Measurements from ENCODE around the gene SLC35F3. TPM values are rescaled to one million over a fixed set of nuclear protein-coding genes. Genes with fewer than 3 reads are reported as not detected.
"Not testable (repeated sequence)": the region's sequence is repeated elsewhere in the genome, so short reads cannot be mapped to it uniquely, and the experiment has no call there.

Gene SLC35F3
- total RNA-seq, 2 donors from 2014 or later = 0.12 to 0.14 TPM

- DNase-seq (no peak), ATAC-seq (no peak)
- intact Hi-C loops (cut with DNase I, micrococcal nuclease) = no loop called here
Measured at GRCh38 chr1:234226113-234226818, 321.8 kb downstream of the SLC35F3 start.

GRCh38 chr1:234226819-234227165 lies 322.3 kb downstream of the SLC35F3 start:
- intact Hi-C loops (cut with DNase I, micrococcal nuclease) = no loop called here
- ATAC-seq (no peak), DNase-seq (no peak)

- DNase-seq (no peak), ATAC-seq (no peak)
- intact Hi-C loops (cut with DNase I, micrococcal nuclease) = no loop called here
Measured at GRCh38 chr1:234229581-234230387, 325.3 kb downstream of the SLC35F3 start.

GRCh38 chr1:234230414-234230862 lies 326.0 kb downstream of the SLC35F3 start:
- DNase-seq (no peak), ATAC-seq (no peak)
- intact Hi-C loops (cut with DNase I, micrococcal nuclease) = no loop called here

- DNase-seq (no peak), ATAC-seq (peak; percentile 45)
- intact Hi-C loops (cut with DNase I, micrococcal nuclease) = no loop called here
Measured at GRCh38 chr1:234231061-234231892, 326.8 kb downstream of the SLC35F3 start.

- intact Hi-C loops (cut with DNase I, micrococcal nuclease) = no loop called here
- DNase-seq = no peak
- ATAC-seq = no peak
Measured at GRCh38 chr1:234231893-234232276, 327.4 kb downstream of the SLC35F3 start.

GRCh38 chr1:234234199-234234598 lies 329.7 kb downstream of the SLC35F3 start:
- ATAC-seq (no peak), DNase-seq (no peak)
- intact Hi-C loops (cut with DNase I, micrococcal nuclease) = no loop called here

- ATAC-seq (no peak), DNase-seq (no peak)
- intact Hi-C loops (cut with DNase I, micrococcal nuclease) = no loop called here
Measured at GRCh38 chr1:234235434-234235881, 331.0 kb downstream of the SLC35F3 start.

- DNase-seq (no peak), ATAC-seq (no peak)
- intact Hi-C loops (cut with DNase I, micrococcal nuclease) = no loop called here
Measured at GRCh38 chr1:234237393-234237792, 332.9 kb downstream of the SLC35F3 start.

- no peak for DNase-seq
- intact Hi-C loops (cut with DNase I, micrococcal nuclease) = no loop called here
Measured at GRCh38 chr1:234238060-234238459, 333.6 kb downstream of the SLC35F3 start.

GRCh38 chr1:234239515-234239914 lies 335.0 kb downstream of the SLC35F3 start:
- DNase-seq (no peak), ATAC-seq (no peak)
- intact Hi-C loops (cut with DNase I, micrococcal nuclease) = no loop called here

More at GRCh38 chr1:234238060-234238459, 333.6 kb downstream of the SLC35F3 start:
- no peak for ATAC-seq

- DNase-seq (no peak), ATAC-seq (no peak)
- intact Hi-C loops (cut with DNase I, micrococcal nuclease) = no loop called here
Measured at GRCh38 chr1:234239936-234240335, 335.5 kb downstream of the SLC35F3 start.

- intact Hi-C loops (cut with DNase I, micrococcal nuclease) = no loop called here
- DNase-seq (no peak), ATAC-seq (no peak)
Measured at GRCh38 chr1:234240680-234241079, 336.2 kb downstream of the SLC35F3 start.

GRCh38 chr1:234241941-234242490 lies 337.5 kb downstream of the SLC35F3 start:
- intact Hi-C loops (cut with DNase I, micrococcal nuclease) = no loop called here
- ATAC-seq (no peak), DNase-seq (no peak)

- ATAC-seq = no peak
- no peak for DNase-seq
- intact Hi-C loops (cut with DNase I, micrococcal nuclease) = no loop called here
Measured at GRCh38 chr1:234243521-234244260, 339.2 kb downstream of the SLC35F3 start.

GRCh38 chr1:234244482-234244881 lies 340.0 kb downstream of the SLC35F3 start:
- DNase-seq (no peak), ATAC-seq (no peak)
- intact Hi-C loops (cut with DNase I, micrococcal nuclease) = no loop called here

- intact Hi-C loops (cut with DNase I, micrococcal nuclease) = no loop called here
- no peak for ATAC-seq
Measured at GRCh38 chr1:234246638-234247116, 342.2 kb downstream of the SLC35F3 start.

GRCh38 chr1:234247746-234248145 lies 343.3 kb downstream of the SLC35F3 start:
- DNase-seq; intact Hi-C loops (cut with DNase I, micrococcal nuclease); ATAC-seq: not testable (repeated sequence)

More at GRCh38 chr1:234246638-234247116, 342.2 kb downstream of the SLC35F3 start:
- DNase-seq = no peak

Data from left colon (tissue), 2 donors.